ENCODE data around the gene CYLD.

- no peak for TF ChIP-seq CTCF (IDR thresholded peaks at IDR 0.05)
- TF ChIP-seq POLR2AphosphoS5 (IDR thresholded peaks at IDR 0.05; ENCODE audit: low read depth, low read length) = no peak
- TF ChIP-seq SIN3A (IDR thresholded peaks at IDR 0.05; ENCODE audit: borderline replicate concordance, insufficient read depth, low read depth, low read length) = no peak
- no peak for TF ChIP-seq REST (IDR thresholded peaks at IDR 0.05; ENCODE audit: insufficient read depth in 1 of 2, low read depth in 2 of 2, low read length in 1 of 2)
- no peak for TF ChIP-seq TCF7L2 (IDR thresholded peaks at IDR 0.05; ENCODE audit: low read depth, low read length)
Observed at GRCh38 chr16:50742576-50743200, 802 bp downstream of the CYLD start.

All from Panc1 (cell line).